GM18858 (cell line): ENCODE data around the gene ZNF555.
A peak's percentile ranks its signal among the peaks of the same experiment; 100 is the strongest.
"Not testable (repeated sequence)": the region's sequence is repeated elsewhere in the genome, so short reads cannot be mapped to it uniquely, and the experiment has no call there.

Experiments
- ATAC-seq: cut with Tn5 transposase; IDR thresholded peaks from one replicate; pipeline ENCODE4 v1.9.1; 2021; ENCODE audit not compliant: unreplicated experiment

The ZNF555 gene

GRCh38 chr19:2840794-2841791 lies at the start of gene ZNF555:
TSS of gene ZNF555 (plus strand) at chr19:2841475. CDS start at chr19:2841573, 98 bp downstream.
- ATAC-seq: peak; percentile 77

GRCh38 chr19:2791876-2792275 lies 49.4 kb upstream of the ZNF555 start:
- ATAC-seq: no peak

GRCh38 chr19:2792666-2793065 lies 48.6 kb upstream of the ZNF555 start:
- not testable (repeated sequence) for ATAC-seq

GRCh38 chr19:2793126-2793525 lies 48.1 kb upstream of the ZNF555 start:
- no peak for ATAC-seq

- ATAC-seq: no peak
Observed at GRCh38 chr19:2793577-2793976, 47.7 kb upstream of the ZNF555 start.

GRCh38 chr19:2795827-2796658 lies 45.2 kb upstream of the ZNF555 start:
- ATAC-seq: no peak

- ATAC-seq: no peak
Observed at GRCh38 chr19:2796659-2797266, 44.5 kb upstream of the ZNF555 start.

- ATAC-seq: no peak
Observed at GRCh38 chr19:2797280-2797679, 44.0 kb upstream of the ZNF555 start.

GRCh38 chr19:2798158-2798685 lies 43.1 kb upstream of the ZNF555 start:
- no peak for ATAC-seq

- ATAC-seq: no peak
Observed at GRCh38 chr19:2798733-2799132, 42.5 kb upstream of the ZNF555 start.

- ATAC-seq: no peak
Observed at GRCh38 chr19:2799273-2800020, 41.8 kb upstream of the ZNF555 start.

- ATAC-seq: no peak
Observed at GRCh38 chr19:2800506-2800905, 40.8 kb upstream of the ZNF555 start.

GRCh38 chr19:2802826-2803225 lies 38.4 kb upstream of the ZNF555 start:
- ATAC-seq: no peak

GRCh38 chr19:2803486-2804155 lies 37.7 kb upstream of the ZNF555 start:
- no peak for ATAC-seq

GRCh38 chr19:2804156-2805004 lies 36.9 kb upstream of the ZNF555 start:
- ATAC-seq: no peak

GRCh38 chr19:2805261-2805900 lies 35.9 kb upstream of the ZNF555 start:
- no peak for ATAC-seq

GRCh38 chr19:2805991-2806649 lies 35.2 kb upstream of the ZNF555 start:
- ATAC-seq: no peak
